Activated CD4-positive, alpha-beta memory T cell treated with anti-CD3 and anti-CD28 coated beads for 36 hours (primary cell): ENCODE data around the gene NECAB2. TPM values are rescaled to one million over a fixed set of nuclear protein-coding genes. Genes with fewer than 3 reads are reported as not detected.

Experiments
- CTCF ChIA-PET: fragments of 350-600 bp; sonication (Branson Sonifier 250); formaldehyde crosslinking; loops from one replicate; lab custom pipeline; 2021; ENCODE audit warnings: antibody characterized with exemption, inconsistent platforms; lab: Charles Lee
- POLR2A ChIA-PET: fragments of 350-600 bp; sonication (Branson Sonifier 250); formaldehyde crosslinking; loops from one replicate; lab custom pipeline; 2021; ENCODE audit warnings: antibody characterized with exemption; lab: Charles Lee
- DNase-seq: peaks from one replicate; pipeline ENCODE4 v3.0.0-alpha.2; 2020
- H3K27ac Mint-ChIP-seq: one replicate; pipeline ENCODE4 v1.8.0; 2021; ENCODE audit warnings: mixed read lengths
- H3K27me3 Mint-ChIP-seq: one replicate; pipeline ENCODE4 v1.8.0; 2021; ENCODE audit warnings: mixed read lengths
- H3K36me3 Mint-ChIP-seq: one replicate; pipeline ENCODE4 v1.8.0; 2021; ENCODE audit warnings: mixed read lengths
- H3K4me1 Mint-ChIP-seq: one replicate; pipeline ENCODE4 v1.8.0; 2021; ENCODE audit warnings: low read depth, mixed read lengths
- H3K4me3 Mint-ChIP-seq: one replicate; pipeline ENCODE4 v1.8.0; 2021; ENCODE audit warnings: mild to moderate bottlenecking, mixed read lengths
- H3K9me3 Mint-ChIP-seq: one replicate; pipeline ENCODE4 v1.8.0; 2021; ENCODE audit warnings: mixed read lengths
- intact Hi-C: fragments of 100-400 bp; cut with micrococcal nuclease; formaldehyde crosslinking; loops from one replicate; pipeline ENCODE4 v1.15.1; 2023
- total RNA-seq, 2 experiments: library from RNA; stranded (reverse); gene quantifications; one replicate each; pipeline ENCODE4 v1.2.3, GENCODE V29; 2021

Gene NECAB2
- total RNA-seq, 2 experiments from 2014 or later: not detected

GRCh38 chr16:83965444-83966152, 2.4 kb upstream of the NECAB2 start:
- POLR2A ChIA-PET: no interaction called here
- H3K9me3 Mint-ChIP-seq: no peaks in the 10 kb centered on the region
- peaks cover 11% of the 10 kb centered on the region for H3K27me3 Mint-ChIP-seq
- no peaks in the 10 kb centered on the region for H3K36me3 Mint-ChIP-seq
- peaks cover 2% of the 10 kb centered on the region for H3K4me1 Mint-ChIP-seq
- intact Hi-C loops: no loop called here
- no peak overlapping the region for H3K27ac Mint-ChIP-seq
- CTCF ChIA-PET: interaction anchor here (0.6 to 1.5 kb wide), 2 partner anchors 99 to 805 kb away, joined by 3 to 4 read pairs; no protein-coding TSS in a partner anchor
- no peak overlapping the region for H3K4me3 Mint-ChIP-seq
- no peak for DNase-seq

DNA sequence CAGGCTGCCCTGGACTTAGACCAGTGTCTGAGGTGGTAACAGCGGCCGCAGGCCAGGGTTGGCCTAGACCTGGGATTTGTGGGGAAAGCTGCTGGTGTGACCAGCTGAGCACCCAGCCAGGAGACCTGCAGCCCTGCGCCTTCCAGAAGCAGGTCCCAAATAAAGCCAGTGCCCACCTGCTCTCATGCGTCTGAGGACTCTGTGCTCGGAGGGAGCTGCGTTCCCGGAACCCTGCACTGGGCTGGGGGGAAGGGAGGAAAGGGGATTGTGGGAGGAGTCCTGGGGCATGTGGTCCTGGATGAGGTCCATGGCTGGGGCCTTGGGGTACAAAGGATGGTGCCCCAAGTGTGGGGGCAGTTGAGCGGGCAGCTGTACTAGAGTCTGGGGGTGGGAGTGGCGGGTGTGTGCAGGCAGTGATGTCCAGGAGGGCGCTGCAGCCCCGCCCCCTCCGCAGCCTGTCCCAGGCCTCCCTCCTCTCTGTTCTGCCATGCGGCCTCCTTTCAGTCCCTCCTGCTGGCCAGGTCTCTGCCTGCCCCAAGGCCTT, 1.8 kb upstream of the NECAB2 start:
- CTCF ChIA-PET: interaction anchor here (0.6 kb wide), 1 partner anchor 804 kb away, joined by 4 read pairs; no protein-coding TSS in a partner anchor
- no peak overlapping the region for H3K27ac Mint-ChIP-seq
- H3K4me3 Mint-ChIP-seq: no peak overlapping the region
- H3K36me3 Mint-ChIP-seq: no peaks in the 10 kb centered on the region
- POLR2A ChIA-PET: no interaction called here
- intact Hi-C loops: no loop called here
- peaks cover 2% of the 10 kb centered on the region for H3K4me1 Mint-ChIP-seq
- DNase-seq: no peak
- H3K9me3 Mint-ChIP-seq: no peaks in the 10 kb centered on the region
- peaks cover 11% of the 10 kb centered on the region for H3K27me3 Mint-ChIP-seq

GRCh38 chr16:83967091-83967490, 953 bp upstream of the NECAB2 start:
- no peaks in the 10 kb centered on the region for H3K36me3 Mint-ChIP-seq
- peaks cover 2% of the 10 kb centered on the region for H3K4me1 Mint-ChIP-seq
- H3K9me3 Mint-ChIP-seq: no peaks in the 10 kb centered on the region
- H3K27ac Mint-ChIP-seq: no peak overlapping the region
- ChIA-PET POLR2A (no interaction called here), CTCF (no interaction called here)
- no peak for DNase-seq
- intact Hi-C loops: no loop called here
- H3K27me3 Mint-ChIP-seq: peaks cover 11% of the 10 kb centered on the region
- no peak overlapping the region for H3K4me3 Mint-ChIP-seq

DNA sequence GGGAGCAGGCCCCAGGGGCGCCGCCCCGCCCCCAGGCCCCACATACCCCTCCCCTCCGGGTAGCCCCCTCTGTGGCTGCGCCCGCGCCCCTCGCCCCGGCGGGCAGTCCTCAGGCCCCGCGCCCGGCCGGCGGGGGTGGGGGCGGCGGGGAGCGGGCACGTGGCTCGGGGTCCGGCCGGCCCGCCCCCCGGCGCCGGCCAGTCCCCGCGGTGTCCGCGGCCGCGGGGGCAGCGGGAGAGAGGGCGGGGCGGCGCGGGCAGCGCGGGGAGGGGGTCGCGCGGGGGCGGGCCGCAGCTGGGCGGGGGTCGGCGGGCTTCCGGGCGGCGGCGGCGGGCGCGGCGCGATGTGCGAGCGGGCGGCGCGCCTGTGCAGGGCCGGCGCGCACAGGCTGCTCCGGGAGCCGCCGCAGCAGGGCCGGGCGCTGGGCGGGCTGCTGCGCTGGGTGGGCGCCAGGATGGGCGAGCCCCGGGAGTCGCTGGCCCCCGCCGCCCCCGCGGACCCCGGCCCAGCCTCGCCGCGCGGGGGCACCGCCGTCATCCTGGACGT, 335 bp downstream of the NECAB2 start:
- peaks cover 11% of the 10 kb centered on the region for H3K27me3 Mint-ChIP-seq
- peaks cover 2% of the 10 kb centered on the region for H3K4me1 Mint-ChIP-seq
- intact Hi-C loops: loop anchor here (1.0 kb wide), 1 partner anchor 97 kb away; no protein-coding TSS in a partner anchor
- H3K27ac Mint-ChIP-seq: no peak overlapping the region
- no peaks in the 10 kb centered on the region for H3K36me3 Mint-ChIP-seq
- POLR2A ChIA-PET: no interaction called here
- DNase-seq: no peak
- no peak overlapping the region for H3K4me3 Mint-ChIP-seq
- H3K9me3 Mint-ChIP-seq: no peaks in the 10 kb centered on the region
- CTCF ChIA-PET: no interaction called here

GRCh38 chr16:83968891-83969649, 1.0 kb downstream of the NECAB2 start:
- POLR2A ChIA-PET: no interaction called here
- H3K4me3 Mint-ChIP-seq: peak overlapping the region; percentile 5
- peaks cover 11% of the 10 kb centered on the region for H3K27me3 Mint-ChIP-seq
- H3K27ac Mint-ChIP-seq: no peak overlapping the region
- DNase-seq: no peak
- H3K36me3 Mint-ChIP-seq: no peaks in the 10 kb centered on the region
- intact Hi-C loops: loop anchor here (1.0 kb wide), 1 partner anchor 96 kb away; no protein-coding TSS in a partner anchor
- no peaks in the 10 kb centered on the region for H3K9me3 Mint-ChIP-seq
- peaks cover 2% of the 10 kb centered on the region for H3K4me1 Mint-ChIP-seq
- CTCF ChIA-PET: no interaction called here

- CTCF ChIA-PET: no interaction called here
- Mint-ChIP-seq H3K4me1 (peaks cover 2% of the 10 kb centered on the region), H3K27me3 (peaks cover 11% of the 10 kb centered on the region), H3K9me3 (no peaks in the 10 kb centered on the region), H3K4me3 (no peak overlapping the region), H3K27ac (no peak overlapping the region), H3K36me3 (no peaks in the 10 kb centered on the region)
- POLR2A ChIA-PET: no interaction called here
- intact Hi-C loops: no loop called here
- DNase-seq: no peak
Observed at GRCh38 chr16:83969771-83970429, 1.9 kb downstream of the NECAB2 start.

GRCh38 chr16:83970430-83970815, 2.4 kb downstream of the NECAB2 start:
- ChIA-PET POLR2A (no interaction called here), CTCF (no interaction called here)
- intact Hi-C loops: no loop called here
- Mint-ChIP-seq H3K36me3 (no peaks in the 10 kb centered on the region), H3K27ac (no peak overlapping the region), H3K4me1 (peaks cover 2% of the 10 kb centered on the region), H3K4me3 (no peak overlapping the region), H3K27me3 (peaks cover 11% of the 10 kb centered on the region), H3K9me3 (no peaks in the 10 kb centered on the region)
- DNase-seq: no peak

GRCh38 chr16:83971165-83972130, 3.4 kb downstream of the NECAB2 start:
- CTCF ChIA-PET: no interaction called here

GRCh38 chr16:83972256-83973008, 4.4 kb downstream of the NECAB2 start:
- Mint-ChIP-seq H3K4me3 (no peak overlapping the region), H3K4me1 (peaks cover 2% of the 10 kb centered on the region), H3K27me3 (peaks cover 11% of the 10 kb centered on the region), H3K27ac (no peak overlapping the region), H3K36me3 (no peaks in the 10 kb centered on the region), H3K9me3 (no peaks in the 10 kb centered on the region)
- ChIA-PET CTCF (interaction anchor here (0.6 kb wide), 1 partner anchor 82 kb away, joined by 3 read pairs; no protein-coding TSS in a partner anchor), POLR2A (no interaction called here)
- intact Hi-C loops: no loop called here
- DNase-seq: no peak

More at GRCh38 chr16:83971165-83972130, 3.4 kb downstream of the NECAB2 start:
- no peak for DNase-seq
- intact Hi-C loops: no loop called here
- Mint-ChIP-seq H3K27me3 (peaks cover 11% of the 10 kb centered on the region), H3K36me3 (no peaks in the 10 kb centered on the region), H3K27ac (no peak overlapping the region), H3K9me3 (no peaks in the 10 kb centered on the region), H3K4me3 (no peak overlapping the region), H3K4me1 (peaks cover 2% of the 10 kb centered on the region)
- POLR2A ChIA-PET: interaction anchor here (0.5 kb wide), 1 partner anchor 48 kb away, joined by 3 read pairs; no protein-coding TSS in a partner anchor

DNA sequence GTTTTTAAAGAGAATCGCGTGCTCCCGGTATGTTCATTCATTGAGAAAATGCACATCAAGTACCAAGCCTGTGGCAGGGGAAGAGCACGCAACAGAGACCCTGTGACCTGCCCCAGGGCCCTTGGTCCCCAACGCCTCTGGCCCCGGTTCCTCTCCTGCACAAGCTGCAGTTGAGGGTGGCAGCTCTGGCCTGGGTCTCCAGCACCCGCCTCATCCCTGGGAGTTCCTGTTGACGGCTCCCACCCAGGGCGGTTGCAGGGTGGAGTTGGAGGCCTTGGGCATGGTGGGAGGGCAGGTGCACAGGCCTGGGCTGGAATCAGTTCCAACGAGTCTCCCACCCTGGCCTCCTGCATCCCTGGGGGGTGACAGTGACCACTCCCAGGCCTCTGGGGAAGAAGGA, 5.0 kb downstream of the NECAB2 start:
- no peak overlapping the region for H3K4me3 Mint-ChIP-seq
- intact Hi-C loops: no loop called here
- no peak overlapping the region for H3K27ac Mint-ChIP-seq
- no peaks in the 10 kb centered on the region for H3K36me3 Mint-ChIP-seq
- POLR2A ChIA-PET: no interaction called here
- H3K4me1 Mint-ChIP-seq: no peaks in the 10 kb centered on the region
- CTCF ChIA-PET: interaction anchor here (0.6 kb wide), 1 partner anchor 83 kb away, joined by 3 read pairs; no protein-coding TSS in a partner anchor
- DNase-seq: no peak
- H3K9me3 Mint-ChIP-seq: peaks cover 2% of the 10 kb centered on the region
- peaks cover 8% of the 10 kb centered on the region for H3K27me3 Mint-ChIP-seq
